GM23338 (cell line): ENCODE measurements around the gene C14orf180. TPM values are rescaled to one million over a fixed set of nuclear protein-coding genes. Genes with fewer than 3 reads are reported as not detected.

ENCODE experiments used
- ATAC-seq: fragments of 200-7000 bp; cut with Tn5 transposase; 3 replicates; pipeline ENCODE4 v1.9.1; 2020
- DNase-seq: peaks from one replicate; pipeline ENCODE4 v3.0.0-alpha.2; 2015; ENCODE audit warnings: low spot score
- H2AFZ ChIP-seq: fragments of 200-600 bp; sonication (generic); 2 replicates; pipeline ENCODE4 v1.8.0; 2016; ENCODE audit warnings: antibody characterized with exemption, mild to moderate bottlenecking, moderate library complexity
- H3F3A ChIP-seq: fragments of 200-600 bp; sonication (generic); replicated peaks from 2 replicates; pipeline ENCODE4 v1.8.0; 2017; ENCODE audit warnings: antibody characterized with exemption, mixed run types, low read depth
- H3K27ac ChIP-seq: fragments of 200-600 bp; sonication (generic); 2 replicates; pipeline ENCODE4 v1.6.1; 2016; ENCODE audit warnings: low read depth
- H3K27me3 ChIP-seq: fragments of 200-600 bp; sonication (generic); 2 replicates; pipeline ENCODE4 v1.8.0; 2016; ENCODE audit warnings: mild to moderate bottlenecking, mixed run types, moderate library complexity; ENCODE audit not compliant: insufficient read depth
- H3K36me3 ChIP-seq: fragments of 200-600 bp; sonication (generic); 2 replicates; pipeline ENCODE4 v1.8.0; 2016; ENCODE audit warnings: mild to moderate bottlenecking; ENCODE audit not compliant: insufficient read depth
- H3K4me1 ChIP-seq: fragments of 200-600 bp; sonication (generic); 2 replicates; pipeline ENCODE4 v1.8.0; 2016; ENCODE audit warnings: mild to moderate bottlenecking, moderate library complexity; ENCODE audit not compliant: insufficient read depth
- H3K4me2 ChIP-seq: fragments of 200-600 bp; sonication (generic); 2 replicates; pipeline ENCODE4 v1.7.1; 2017; ENCODE audit warnings: mixed run types
- H3K4me3 ChIP-seq: fragments of 200-600 bp; sonication (generic); 2 replicates; pipeline ENCODE4 v1.6.1; 2016; ENCODE audit warnings: mixed run types
- H3K79me2 ChIP-seq: fragments of 200-600 bp; sonication (generic); replicated peaks from 2 replicates; pipeline ENCODE4 v1.8.0; 2017; ENCODE audit warnings: mild to moderate bottlenecking; ENCODE audit not compliant: insufficient read depth
- H3K9me2 ChIP-seq: fragments of 200-600 bp; sonication (generic); 2 replicates; pipeline ENCODE4 v1.8.0; 2017; ENCODE audit not compliant: insufficient read depth
- H4K20me1 ChIP-seq: fragments of 200-600 bp; sonication (generic); replicated peaks from 2 replicates; pipeline ENCODE4 v1.8.0; 2017; ENCODE audit warnings: mild to moderate bottlenecking; ENCODE audit not compliant: insufficient read depth
- H3K27ac Mint-ChIP-seq: 2 replicates; pipeline ENCODE4 v1.8.0; 2020; ENCODE audit warnings: inconsistent platforms, mild to moderate bottlenecking, moderate library complexity, mixed read lengths
- H3K27me3 Mint-ChIP-seq: 3 replicates; pipeline ENCODE4 v1.8.0; 2022; ENCODE audit warnings: low read depth, mild to moderate bottlenecking, moderate library complexity, mixed read lengths, inconsistent platforms; ENCODE audit not compliant: insufficient read depth, poor library complexity
- H3K36me3 Mint-ChIP-seq: 3 replicates; pipeline ENCODE4 v1.8.0; 2021; ENCODE audit warnings: low read depth, mild to moderate bottlenecking, inconsistent platforms, moderate library complexity, mixed read lengths
- H3K4me1 Mint-ChIP-seq: 3 replicates; pipeline ENCODE4 v1.8.0; 2020; ENCODE audit warnings: mild to moderate bottlenecking, inconsistent platforms, mixed read lengths
- H3K4me3 Mint-ChIP-seq: 3 replicates; pipeline ENCODE4 v1.8.0; 2021; ENCODE audit warnings: moderate library complexity, mild to moderate bottlenecking, inconsistent platforms, mixed read lengths
- H3K9me3 Mint-ChIP-seq: 3 replicates; pipeline ENCODE4 v1.8.0; 2020; ENCODE audit warnings: moderate library complexity, mild to moderate bottlenecking, inconsistent platforms, mixed read lengths
- CREB1 ChIP-seq: fragments of 250-450 bp; sonication (Bioruptor Pico); IDR thresholded peaks from 2 replicates; pipeline ENCODE4 v1.5.0; 2020; ENCODE audit warnings: low read depth, mild to moderate bottlenecking, moderate library complexity
- EZH2phosphoT487 ChIP-seq: fragments of 200-600 bp; sonication (generic); IDR thresholded peaks from one replicate; pipeline ENCODE4 v1.8.1; 2018; ENCODE audit warnings: antibody characterized with exemption; ENCODE audit not compliant: unreplicated experiment
- NANOG ChIP-seq: IDR thresholded peaks from 2 replicates; pipeline ENCODE4 v1.6.1; 2016; ENCODE audit warnings: antibody characterized with exemption, borderline replicate concordance
- POLR2AphosphoS5 ChIP-seq: IDR thresholded peaks from 2 replicates; pipeline ENCODE4 v1.6.1; 2016; ENCODE audit warnings: antibody characterized with exemption, low read depth
- REST ChIP-seq: IDR thresholded peaks from one replicate; pipeline ENCODE4 v1.6.1; 2018; ENCODE audit warnings: antibody characterized with exemption; ENCODE audit not compliant: unreplicated experiment
- ZNF114 ChIP-seq: fragments of 250-450 bp; sonication (Bioruptor Pico); IDR thresholded peaks from 2 replicates; pipeline ENCODE4 v1.5.0; 2020; ENCODE audit warnings: mild to moderate bottlenecking, moderate library complexity
- ZNF331 ChIP-seq: fragments of 250-450 bp; sonication (Bioruptor Pico); IDR thresholded peaks from 2 replicates; pipeline ENCODE4 v1.5.0; 2020; ENCODE audit warnings: low read depth, mild to moderate bottlenecking, moderate library complexity
- polyA plus RNA-seq: library from polyadenylated mRNA; unstranded; fragments of >200 nt; fragmentation: Nextera tagmentation; extraction: Ambion mirVana; gene quantifications from 2 replicates; pipeline ENCODE4 v1.2.1, GENCODE V29; 2016
- total RNA-seq: library from RNA; depleted of rRNA; stranded (reverse); fragments of >200 nt; shearing (Covaris generic); gene quantifications from 2 replicates; pipeline ENCODE4 v1.2.3, GENCODE V29; 2014
- TF ChIP-seq, protein P1 (sequence below): fragments of 250-450 bp; sonication (Bioruptor Pico); IDR thresholded peaks from 2 replicates; pipeline ENCODE4 v1.5.0; 2020; ENCODE audit warnings: mild to moderate bottlenecking, moderate library complexity

C14orf180 gene
- total and polyA plus RNA-seq, 2 experiments from 2014 or later = not detected

DNA sequence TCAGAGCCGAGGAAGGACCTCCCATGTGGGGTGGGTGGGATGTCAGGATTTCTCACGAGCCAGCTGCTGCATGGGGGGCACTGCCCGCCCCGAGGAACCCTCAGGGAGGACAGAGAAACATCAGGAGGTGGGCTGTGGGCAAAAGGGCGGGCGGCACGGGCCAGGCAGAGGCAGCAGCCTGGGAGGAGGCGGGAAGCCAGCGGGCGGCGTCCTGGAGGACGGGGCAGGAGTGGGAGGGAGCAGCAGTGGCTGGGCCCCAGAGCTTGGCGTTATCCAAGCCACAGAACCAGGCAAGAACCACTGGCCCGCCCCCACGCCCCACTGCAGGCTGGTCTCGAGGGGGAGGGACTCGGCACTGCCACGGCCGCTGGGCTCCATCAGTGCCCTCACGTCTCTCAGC, 2.4 kb downstream of the C14orf180 start (continued):
- TF ChIP-seq, protein P1, sequence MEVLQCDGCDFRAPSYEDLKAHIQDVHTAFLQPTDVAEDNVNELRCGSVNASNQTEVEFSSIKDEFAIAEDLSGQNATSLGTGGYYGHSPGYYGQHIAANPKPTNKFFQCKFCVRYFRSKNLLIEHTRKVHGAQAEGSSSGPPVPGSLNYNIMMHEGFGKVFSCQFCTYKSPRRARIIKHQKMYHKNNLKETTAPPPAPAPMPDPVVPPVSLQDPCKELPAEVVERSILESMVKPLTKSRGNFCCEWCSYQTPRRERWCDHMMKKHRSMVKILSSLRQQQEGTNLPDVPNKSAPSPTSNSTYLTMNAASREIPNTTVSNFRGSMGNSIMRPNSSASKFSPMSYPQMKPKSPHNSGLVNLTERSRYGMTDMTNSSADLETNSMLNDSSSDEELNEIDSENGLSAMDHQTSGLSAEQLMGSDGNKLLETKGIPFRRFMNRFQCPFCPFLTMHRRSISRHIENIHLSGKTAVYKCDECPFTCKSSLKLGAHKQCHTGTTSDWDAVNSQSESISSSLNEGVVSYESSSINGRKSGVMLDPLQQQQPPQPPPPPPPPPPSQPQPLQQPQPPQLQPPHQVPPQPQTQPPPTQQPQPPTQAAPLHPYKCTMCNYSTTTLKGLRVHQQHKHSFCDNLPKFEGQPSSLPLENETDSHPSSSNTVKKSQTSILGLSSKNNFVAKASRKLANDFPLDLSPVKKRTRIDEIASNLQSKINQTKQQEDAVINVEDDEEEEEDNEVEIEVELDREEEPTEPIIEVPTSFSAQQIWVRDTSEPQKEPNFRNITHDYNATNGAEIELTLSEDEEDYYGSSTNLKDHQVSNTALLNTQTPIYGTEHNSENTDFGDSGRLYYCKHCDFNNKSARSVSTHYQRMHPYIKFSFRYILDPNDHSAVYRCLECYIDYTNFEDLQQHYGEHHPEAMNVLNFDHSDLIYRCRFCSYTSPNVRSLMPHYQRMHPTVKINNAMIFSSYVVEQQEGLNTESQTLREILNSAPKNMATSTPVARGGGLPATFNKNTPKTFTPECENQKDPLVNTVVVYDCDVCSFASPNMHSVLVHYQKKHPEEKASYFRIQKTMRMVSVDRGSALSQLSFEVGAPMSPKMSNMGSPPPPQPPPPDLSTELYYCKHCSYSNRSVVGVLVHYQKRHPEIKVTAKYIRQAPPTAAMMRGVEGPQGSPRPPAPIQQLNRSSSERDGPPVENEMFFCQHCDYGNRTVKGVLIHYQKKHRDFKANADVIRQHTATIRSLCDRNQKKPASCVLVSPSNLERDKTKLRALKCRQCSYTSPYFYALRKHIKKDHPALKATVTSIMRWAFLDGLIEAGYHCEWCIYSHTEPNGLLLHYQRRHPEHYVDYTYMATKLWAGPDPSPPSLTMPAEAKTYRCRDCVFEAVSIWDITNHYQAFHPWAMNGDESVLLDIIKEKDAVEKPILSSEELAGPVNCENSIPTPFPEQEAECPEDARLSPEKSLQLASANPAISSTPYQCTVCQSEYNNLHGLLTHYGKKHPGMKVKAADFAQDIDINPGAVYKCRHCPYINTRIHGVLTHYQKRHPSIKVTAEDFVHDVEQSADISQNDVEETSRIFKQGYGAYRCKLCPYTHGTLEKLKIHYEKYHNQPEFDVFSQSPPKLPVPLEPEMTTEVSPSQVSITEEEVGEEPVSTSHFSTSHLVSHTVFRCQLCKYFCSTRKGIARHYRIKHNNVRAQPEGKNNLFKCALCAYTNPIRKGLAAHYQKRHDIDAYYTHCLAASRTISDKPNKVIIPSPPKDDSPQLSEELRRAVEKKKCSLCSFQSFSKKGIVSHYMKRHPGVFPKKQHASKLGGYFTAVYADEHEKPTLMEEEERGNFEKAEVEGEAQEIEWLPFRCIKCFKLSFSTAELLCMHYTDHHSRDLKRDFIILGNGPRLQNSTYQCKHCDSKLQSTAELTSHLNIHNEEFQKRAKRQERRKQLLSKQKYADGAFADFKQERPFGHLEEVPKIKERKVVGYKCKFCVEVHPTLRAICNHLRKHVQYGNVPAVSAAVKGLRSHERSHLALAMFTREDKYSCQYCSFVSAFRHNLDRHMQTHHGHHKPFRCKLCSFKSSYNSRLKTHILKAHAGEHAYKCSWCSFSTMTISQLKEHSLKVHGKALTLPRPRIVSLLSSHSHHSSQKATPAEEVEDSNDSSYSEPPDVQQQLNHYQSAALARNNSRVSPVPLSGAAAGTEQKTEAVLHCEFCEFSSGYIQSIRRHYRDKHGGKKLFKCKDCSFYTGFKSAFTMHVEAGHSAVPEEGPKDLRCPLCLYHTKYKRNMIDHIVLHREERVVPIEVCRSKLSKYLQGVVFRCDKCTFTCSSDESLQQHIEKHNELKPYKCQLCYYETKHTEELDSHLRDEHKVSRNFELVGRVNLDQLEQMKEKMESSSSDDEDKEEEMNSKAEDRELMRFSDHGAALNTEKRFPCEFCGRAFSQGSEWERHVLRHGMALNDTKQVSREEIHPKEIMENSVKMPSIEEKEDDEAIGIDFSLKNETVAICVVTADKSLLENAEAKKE (CRISPR knock-in tag) = no peak

DNA sequence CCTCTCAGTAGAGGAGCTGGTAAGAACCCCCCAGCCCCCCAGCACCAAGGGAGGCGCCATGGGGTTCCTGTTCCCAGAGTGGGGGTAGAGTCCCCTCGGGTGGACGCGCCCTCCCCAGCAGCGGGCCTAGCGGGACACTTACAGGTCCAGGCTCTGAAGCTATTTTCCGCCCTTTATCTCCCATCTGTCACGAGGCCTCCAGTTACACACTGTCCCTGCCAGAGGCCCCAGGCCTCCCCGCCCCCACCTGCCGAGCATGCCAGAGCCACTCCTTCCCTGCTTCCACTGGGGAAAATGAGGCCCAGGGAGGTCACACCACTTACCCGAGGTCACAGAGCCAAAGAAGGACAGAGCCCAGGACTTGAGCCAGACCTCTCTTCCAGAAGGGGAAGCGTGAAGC, 3.1 kb downstream of the C14orf180 start:
- H3K36me3 Mint-ChIP-seq = no peaks in the 10 kb centered on the region
- Histone ChIP-seq H2AFZ (no peak overlapping the region), H3K27me3 (no peaks in the 10 kb centered on the region), H3K4me3 (no peak overlapping the region), H3K79me2 (no peaks in the 10 kb centered on the region), H3K4me1 (no peaks in the 10 kb centered on the region), H3F3A (no peaks in the 10 kb centered on the region), H3K9me2 (no peaks in the 10 kb centered on the region), H3K27ac (no peak overlapping the region), H4K20me1 (no peaks in the 10 kb centered on the region), H3K36me3 (no peaks in the 10 kb centered on the region), H3K4me2 (no peak overlapping the region)
- H3K27me3 Mint-ChIP-seq = peaks cover 5% of the 10 kb centered on the region
- no peaks in the 10 kb centered on the region for H3K9me3 Mint-ChIP-seq
- H3K27ac Mint-ChIP-seq = no peak overlapping the region
- peaks cover 4% of the 10 kb centered on the region; the same call in 2 of the 3 replicates for H3K4me1 Mint-ChIP-seq
- no peak for DNase-seq
- TF ChIP-seq CREB1 (CRISPR knock-in tag) (no peak), ZNF331 (no peak), EZH2phosphoT487 (no peak), REST (no peak), NANOG (no peak), POLR2AphosphoS5 (no peak), ZNF114 (CRISPR knock-in tag) (no peak)
- no peak for ATAC-seq
- no peak overlapping the region for H3K4me3 Mint-ChIP-seq
